Gastrocnemius medialis (tissue), 4 donors: ENCODE data around the gene GRIN3A.

Source experiments
- POLR2A ChIP-seq, 2 donors: fragments of 450-650 bp; IDR thresholded peaks; one replicate each; pipeline ENCODE4 v1.6.1; 2017; ENCODE audit warnings: antibody characterized with exemption in 2 of 2, mild to moderate bottlenecking in 2 of 2, moderate library complexity in 2 of 2
- TF ChIP-seq, protein P1 (sequence below), 5 experiments: fragments of 450-650 bp in 3 of 5; fragments of 200-600 bp in 2 of 5; sonication (generic) in 2 of 5; IDR thresholded peaks in 4 of 5; conservative IDR thresholded peaks in 1 of 5; 1 replicate in 4 of 5; 2 replicates in 1 of 5; pipeline ENCODE4 v1.5.1; 2016 to 2019; ENCODE audit warnings: antibody characterized with exemption in 5 of 5, mild to moderate bottlenecking in 3 of 5, moderate library complexity in 3 of 5

DNA sequence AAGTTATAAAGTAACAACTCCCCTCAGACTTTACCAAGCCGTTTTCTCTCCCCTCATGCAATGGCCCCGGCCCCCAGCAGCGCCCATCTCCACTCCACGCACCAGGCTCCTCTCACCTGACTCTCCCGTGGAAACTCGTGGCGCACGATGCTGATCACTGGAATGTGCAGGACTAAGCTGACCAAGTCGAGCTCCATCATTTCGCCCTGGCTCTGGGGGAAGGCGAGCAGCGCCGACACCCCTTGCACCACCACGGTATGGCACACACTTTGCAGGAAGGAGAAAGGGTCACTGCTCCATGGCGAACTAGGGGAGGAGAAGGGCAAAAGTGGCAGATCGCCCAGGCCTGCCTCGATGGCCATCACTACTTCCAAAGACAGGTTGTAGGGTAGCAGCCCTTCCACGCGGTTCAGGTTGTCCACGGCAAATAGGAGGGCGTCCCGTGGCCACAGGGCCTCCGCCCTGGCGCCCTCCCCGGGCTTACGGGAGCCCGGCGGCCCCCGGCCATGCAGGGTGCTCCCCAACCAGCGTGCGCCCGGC, 1.2 kb downstream of the GRIN3A start:
- TF ChIP-seq, protein P1, sequence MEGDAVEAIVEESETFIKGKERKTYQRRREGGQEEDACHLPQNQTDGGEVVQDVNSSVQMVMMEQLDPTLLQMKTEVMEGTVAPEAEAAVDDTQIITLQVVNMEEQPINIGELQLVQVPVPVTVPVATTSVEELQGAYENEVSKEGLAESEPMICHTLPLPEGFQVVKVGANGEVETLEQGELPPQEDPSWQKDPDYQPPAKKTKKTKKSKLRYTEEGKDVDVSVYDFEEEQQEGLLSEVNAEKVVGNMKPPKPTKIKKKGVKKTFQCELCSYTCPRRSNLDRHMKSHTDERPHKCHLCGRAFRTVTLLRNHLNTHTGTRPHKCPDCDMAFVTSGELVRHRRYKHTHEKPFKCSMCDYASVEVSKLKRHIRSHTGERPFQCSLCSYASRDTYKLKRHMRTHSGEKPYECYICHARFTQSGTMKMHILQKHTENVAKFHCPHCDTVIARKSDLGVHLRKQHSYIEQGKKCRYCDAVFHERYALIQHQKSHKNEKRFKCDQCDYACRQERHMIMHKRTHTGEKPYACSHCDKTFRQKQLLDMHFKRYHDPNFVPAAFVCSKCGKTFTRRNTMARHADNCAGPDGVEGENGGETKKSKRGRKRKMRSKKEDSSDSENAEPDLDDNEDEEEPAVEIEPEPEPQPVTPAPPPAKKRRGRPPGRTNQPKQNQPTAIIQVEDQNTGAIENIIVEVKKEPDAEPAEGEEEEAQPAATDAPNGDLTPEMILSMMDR (IDR thresholded peaks at IDR 0.05 in 4 of 5, conservative IDR thresholded peaks at IDR 0.05 in 1 of 5): no peak
- no peak for TF ChIP-seq POLR2A (IDR thresholded peaks at IDR 0.05)
